Hypothalamus (tissue), 51 donors: Measurements from ENCODE around the gene BMPER.

ENCODE experiments used
- DNase-seq, 51 donors: peaks; one replicate each; lab custom pipeline; 2025; lab: John Stamatoyannopoulos, UW

The BMPER gene

DNA sequence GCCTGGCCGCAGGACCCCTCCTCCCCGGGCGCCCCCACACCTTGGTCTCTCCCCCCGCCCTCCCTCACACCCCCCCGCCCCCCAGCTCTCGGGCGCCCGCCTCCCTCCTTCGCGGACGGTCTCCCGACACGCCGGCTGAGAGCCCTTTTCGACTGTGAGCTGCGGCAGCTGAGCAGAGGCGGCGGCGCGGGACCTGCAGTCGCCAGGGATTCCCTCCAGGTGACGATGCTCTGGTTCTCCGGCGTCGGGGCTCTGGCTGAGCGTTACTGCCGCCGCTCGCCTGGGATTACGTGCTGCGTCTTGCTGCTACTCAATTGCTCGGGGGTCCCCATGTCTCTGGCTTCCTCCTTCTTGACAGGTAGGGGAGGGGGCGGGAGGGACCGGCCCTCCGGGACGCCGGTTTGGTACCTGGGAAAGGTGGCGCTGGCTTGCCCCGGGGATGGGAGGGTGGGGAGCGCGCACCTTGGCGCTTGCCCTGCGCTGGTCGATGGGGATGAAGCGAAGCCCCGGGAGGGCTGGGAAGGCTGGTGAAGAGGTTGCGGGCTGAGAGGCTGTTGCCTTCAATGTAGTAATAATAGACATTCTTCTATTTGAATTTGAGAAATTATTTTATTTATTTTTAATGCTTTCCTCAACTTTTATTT is at the start of gene BMPER:
BMPER (plus strand) TSS at position 151 of the 644 bp plus-strand sequence; CDS start at position 226, 75 bp downstream.
- DNase-seq: peak in 22 of 51 donors; percentile 4 to 50 (median 20)

DNA sequence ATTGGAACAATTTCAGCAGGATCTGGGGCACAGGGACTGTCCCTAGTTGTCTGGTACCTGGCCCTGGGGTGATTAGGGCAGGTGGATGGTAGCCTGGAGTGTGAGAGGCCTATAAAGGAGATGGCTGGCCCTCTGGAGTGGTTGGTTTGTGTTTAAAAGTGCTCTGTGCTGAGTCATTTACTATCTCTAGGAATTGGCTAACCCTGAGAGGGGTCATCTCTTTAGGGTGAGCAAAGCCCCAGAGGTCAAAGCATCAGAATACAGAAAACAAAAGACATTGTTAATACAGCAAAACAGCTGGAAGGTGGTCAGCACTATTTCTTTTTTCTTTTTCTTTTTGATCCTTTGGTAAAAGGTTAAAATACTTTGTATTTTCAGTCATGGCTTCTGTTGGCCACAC is 43.4 kb upstream of the BMPER start:
- no peak for DNase-seq

DNA sequence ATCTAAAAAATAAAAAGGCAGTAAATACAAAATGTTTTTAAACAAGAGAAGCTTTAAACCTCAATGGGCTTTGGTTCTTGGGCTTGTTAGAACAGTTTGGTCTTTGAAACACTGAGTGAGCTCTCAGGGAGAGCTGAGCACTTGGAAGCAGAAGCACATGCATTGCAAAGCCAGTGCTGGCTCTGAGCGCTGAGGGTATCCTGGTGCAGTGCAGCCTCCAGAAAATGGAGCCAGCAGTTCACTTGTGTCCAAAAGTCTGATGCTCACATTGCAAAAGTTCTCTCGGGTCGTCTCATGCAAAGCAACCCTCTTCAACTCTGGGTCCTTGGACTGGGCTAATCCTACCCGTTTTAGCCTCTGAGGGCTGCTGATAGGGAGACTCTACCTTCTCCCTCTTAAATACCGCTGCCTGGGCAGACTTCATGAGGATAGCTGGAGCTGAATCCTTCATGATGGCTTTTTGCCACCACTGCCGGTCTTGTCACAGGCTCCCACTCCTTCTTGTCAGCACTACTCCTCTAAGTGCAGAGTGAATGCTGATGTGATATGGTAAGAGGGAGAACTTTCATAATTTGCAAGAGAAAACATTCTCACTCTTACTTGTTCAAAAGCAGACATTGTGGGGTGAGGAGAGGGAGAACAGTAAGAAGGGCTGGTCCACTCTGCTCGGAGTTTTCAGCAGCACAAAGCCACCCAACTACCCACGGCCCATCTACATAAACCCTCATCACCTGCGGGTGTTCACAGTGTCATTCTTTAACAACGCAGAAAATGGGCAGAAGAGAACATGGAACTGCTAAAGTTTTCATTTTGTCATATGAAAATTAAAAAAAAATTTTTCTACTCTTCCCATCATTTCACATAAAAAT is 42.2 kb upstream of the BMPER start:
- DNase-seq: peak in 27 of 51 donors; percentile 1 to 57 (median 19)

DNA sequence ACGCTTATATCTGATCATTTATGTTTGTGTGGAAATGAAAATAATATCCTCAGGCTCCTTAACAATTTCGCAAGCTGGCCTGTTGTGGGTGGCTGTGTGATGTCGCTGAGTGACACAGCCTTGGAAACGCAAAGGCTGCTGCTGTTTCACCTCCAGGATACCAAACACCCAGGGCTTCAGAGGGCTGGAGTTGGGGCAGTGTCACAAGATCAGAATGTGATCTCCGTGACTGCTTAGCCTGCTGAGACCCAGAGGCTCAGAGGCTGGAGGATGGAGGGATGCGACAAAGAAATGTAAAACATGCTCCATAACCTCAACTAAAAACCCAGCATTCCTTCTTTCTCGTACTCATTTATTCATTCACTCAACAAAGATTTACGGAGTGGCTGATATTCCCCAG is 37.2 kb upstream of the BMPER start:
- DNase-seq: no peak

DNA sequence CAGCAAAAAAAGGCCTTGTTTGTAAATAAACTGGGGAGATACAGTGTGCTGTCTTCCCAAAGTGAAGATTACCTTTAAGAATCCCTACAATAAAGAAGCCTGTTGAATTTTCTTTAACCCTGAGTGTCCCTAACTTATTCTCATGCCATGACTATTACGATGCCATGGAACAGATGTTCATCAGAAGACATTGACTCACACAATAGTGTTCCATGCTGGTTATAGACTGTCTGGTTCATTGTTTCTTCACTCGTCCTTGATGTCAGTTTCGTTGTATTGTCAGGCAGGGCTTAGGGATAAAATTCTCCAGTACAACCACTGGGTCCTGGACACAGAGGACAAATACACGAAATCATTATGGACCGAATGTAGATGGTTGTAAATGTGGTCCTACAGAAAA is 36.2 kb upstream of the BMPER start:
- no peak for DNase-seq

DNA sequence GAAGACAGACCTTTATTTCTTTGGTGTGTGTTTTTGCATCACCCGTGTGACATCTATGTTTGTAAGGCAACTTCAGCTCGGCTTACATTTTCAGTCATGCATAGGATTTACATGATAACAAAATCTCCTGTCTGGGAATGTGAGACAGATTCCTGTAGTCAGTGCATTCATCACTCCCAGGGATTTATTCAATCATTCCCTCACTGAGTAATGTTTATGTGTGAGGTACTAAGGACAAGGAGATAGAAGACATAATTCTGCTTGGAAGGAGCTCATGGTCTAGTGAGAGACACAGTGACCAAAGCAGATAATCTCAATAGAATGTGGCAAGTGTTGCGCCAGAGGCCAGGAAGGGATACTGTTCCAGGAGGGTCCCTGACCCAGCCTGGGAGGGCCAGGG is 35.2 kb upstream of the BMPER start:
- DNase-seq: no peak

DNA sequence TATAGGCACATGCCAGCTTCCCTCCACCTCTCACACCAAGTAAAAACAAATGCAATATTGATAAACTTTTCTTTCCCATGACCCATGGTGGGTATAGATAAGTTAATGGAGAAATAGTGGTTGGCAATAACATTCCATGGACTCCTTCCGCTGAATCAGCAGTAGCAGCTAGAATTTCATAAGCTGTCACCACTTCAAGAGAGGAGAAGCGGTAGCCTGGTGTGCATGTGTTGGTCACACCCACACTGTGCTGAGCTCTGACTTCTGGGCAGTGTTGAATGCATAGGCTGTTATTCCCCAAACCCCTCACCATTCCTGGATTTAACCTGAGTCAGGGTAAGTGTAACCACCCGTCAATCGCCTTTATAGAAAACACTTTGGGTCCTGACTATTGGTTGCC is 32.5 kb upstream of the BMPER start:
- no peak for DNase-seq

DNA sequence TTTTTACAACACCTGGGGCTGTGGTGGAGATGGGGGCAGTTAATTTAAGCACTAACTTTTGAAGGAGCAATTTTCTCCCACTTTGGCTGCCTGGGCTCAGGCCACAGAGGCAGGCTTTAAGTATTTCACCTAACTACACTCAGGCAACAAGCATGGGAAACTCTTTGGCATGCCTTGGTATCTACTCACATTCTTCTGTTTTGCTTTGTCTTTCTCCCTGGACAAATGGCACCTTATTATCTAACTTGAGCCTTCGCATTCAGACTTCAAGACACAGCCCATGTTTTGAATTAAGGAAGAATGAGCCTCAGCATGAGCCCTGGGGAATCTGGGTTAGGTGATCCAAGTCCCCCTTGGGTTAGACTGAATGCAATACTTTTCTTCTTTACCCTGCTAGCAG is 31.8 kb upstream of the BMPER start:
- no peak for DNase-seq

DNA sequence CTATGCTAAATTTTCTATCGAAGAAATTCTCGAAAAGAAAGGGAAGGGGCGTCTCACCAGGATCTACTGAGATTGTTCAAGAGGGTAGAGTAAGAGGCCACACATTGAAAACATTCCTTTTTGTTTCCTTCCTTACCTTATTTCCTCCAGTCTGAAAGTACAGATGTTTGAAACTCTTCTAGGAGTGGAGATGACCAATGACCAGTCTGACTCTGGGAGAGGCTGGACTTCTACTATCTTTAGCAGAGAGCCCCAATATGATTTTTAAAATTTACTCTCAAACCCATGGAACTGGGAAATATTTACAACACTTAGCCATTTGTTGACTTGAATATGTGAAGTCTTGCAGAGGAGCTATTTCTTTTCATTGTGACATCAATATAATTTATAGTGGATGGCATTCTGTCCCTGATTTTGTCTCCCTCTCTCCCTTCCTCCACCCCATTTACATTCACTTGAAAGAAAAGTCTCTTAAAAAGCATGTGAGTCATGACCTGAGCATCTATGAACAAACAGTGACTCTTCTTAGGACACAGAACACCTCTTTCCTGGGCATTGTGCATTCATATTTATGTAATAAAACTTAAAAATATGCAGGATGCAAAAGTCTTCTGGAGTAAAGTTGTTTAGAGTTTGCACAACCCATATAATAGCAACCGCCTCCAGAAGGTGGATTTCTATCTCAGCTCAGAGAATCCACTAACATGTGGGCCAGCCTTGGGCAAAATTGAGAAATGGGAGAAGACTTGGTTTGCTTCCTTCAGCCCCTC is 31.2 kb upstream of the BMPER start:
- no peak for DNase-seq

DNA sequence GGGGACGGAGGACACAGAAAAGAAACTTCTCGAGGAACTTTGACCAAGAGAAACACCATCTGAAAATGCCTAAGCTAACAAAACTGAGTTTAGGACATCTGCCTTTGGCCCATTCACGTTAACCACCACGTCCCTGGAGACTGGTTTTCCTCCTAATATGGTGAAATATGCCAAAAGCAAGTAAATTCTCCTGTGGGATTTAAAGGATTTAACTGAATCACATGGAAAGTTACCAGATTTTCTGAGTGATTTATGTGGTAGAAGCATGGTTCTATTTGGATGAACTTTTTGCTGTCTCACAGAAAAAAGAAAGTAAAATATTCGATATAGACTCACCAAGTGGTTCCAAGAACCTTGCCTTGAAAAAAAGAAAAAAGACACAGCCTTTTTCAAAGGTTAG is 30.4 kb upstream of the BMPER start:
- no peak for DNase-seq

DNA sequence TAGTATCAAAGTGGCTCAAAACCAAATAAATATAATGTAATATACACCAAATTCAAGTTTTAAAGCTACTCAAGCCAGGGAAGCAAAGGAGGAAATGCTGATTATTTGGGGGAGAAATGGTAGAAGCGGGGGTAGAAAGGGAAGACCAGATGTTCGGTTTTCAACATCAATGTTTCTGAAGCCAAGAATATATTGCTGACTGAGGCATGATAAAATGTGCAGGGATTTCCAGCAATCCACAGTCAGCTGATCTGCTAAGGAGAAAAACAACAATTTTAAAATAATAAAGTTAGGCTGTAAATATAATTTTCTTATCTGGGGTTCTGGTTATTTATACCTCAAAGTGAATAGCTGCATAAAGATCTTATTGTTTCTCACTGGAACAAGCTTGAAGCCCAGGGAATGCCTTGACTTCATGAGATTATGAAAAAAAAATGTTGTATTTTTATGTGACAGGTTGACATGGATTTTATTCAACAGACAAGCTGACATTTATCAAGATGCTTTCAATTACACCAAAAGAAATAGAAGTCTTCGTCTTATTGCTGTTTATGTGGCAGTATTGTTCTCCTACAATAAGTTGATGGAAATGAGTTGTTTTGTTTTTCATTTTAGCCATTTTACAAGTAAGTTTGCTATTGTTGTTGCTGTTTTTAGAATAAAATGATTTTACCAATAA is 28.6 kb upstream of the BMPER start:
- no peak for DNase-seq

DNA sequence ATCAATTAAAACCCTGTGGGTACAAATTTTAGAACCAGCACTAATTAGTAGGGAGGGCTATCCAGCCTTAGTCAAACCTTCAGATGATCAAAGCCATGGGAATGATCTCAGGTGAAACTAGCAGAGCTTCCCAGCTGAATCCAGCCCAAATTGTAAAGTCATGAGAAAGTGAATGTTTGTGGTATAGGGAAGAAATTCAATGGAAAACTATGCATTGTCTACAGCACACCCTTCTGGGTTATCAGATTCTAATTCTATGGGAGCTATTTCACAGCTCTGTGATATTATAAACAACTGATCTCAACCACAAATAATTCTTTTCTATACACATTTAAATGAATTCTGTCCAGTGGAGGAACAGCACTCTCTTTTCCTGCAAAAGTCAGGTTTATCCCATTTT is 24.6 kb upstream of the BMPER start:
- no peak for DNase-seq

DNA sequence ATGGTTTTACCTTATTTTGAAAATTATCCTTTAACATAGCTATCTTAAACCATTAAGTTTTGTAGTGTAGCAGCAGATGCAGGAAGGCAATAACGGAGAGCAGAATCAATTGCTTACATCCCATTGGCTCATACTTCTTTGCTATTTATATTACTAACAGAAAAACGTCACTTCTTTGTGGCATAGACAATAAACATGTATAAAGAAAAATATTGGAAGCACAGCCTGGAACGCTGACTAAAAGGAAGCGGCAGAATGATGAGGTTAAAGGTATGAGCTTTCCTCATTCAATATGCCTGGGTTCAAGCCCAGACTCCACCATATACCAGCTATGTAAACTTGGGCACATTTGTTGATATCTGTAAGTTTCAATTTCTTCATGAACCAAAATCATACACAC is 24.0 kb upstream of the BMPER start:
- DNase-seq: no peak

DNA sequence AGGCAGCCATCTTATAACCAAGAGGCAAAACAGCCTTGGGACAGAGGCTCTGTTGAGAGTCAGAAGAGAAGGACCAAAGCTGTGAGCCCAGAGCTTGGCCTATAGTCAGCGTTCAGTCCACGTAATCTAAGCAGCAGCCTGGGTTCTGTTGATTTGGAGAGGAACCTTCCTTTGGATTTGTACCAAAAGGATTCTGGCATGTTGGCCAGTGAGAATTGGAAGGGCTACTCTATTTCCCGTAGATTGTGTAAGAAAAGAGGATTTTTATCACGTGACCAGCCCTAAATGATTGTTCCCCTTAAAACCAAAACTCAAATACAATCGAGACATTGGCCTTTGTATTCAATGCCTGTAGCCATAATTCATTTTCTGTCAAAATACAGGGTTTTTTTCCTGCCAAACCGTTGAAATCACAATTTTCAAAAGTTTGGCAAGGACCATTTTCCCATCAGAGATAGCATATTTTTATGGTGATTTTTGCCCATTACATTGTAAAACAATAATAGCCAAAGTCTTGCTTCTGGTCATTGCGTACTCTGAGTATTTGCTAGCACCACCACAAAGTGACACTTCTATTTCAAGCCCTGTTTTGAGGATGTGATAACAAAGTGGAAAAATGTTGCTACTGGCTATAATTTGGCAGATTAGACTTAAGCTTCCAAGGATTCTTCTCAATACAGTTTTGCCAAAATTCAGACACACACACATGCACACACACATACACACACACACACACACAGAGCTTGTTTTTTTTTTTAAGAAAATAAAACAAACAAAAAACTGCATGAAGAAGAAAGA is 23.1 kb upstream of the BMPER start:
- DNase-seq: no peak

DNA sequence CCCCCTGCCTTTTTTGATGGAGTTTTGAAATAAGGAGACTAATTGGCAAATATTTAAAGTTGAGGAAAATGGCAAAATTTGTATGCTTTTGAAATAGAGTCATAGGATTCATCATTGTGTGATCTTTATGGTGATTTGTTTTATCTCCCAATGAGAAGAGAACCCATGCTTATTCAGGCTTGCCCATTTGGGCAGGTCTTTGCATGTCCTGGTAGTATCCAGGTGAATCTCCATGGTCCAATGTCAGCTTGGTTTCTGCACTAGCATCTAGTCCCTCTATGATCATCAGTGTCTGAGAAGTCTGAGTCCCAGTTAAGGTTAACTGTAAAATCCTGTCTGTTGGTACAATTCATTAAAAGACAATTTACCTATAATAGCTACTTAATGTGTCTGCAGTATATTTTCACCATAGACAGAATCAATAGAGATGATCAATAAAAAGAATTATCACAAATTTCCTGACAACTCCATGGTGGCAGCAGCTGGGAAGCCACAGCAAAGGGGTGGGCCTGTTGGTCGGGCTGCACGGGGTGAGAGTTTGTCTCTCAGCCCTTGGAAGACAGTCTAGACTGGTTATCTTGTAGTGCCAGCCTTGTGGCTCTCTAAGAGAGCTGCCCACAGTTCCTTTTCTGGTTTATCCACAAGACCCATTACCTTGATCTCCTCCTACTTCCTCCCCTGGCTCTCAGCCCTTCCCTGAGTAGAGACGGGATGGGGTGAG is 22.2 kb upstream of the BMPER start:
- no peak for DNase-seq

DNA sequence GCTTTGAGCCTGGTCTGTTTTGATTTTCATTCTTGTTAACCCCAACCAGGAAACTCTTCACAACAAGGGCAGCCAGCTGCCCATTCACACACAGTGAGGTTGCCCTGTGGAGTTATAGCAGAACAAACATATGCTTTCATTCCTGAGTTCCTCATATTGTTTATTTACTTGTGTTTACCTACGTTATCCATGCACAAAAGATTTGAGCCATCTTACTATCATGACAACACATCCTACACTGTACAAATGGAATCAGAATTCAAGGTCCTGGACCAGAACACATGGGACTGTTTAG is 21.7 kb upstream of the BMPER start:
- DNase-seq: no peak

DNA sequence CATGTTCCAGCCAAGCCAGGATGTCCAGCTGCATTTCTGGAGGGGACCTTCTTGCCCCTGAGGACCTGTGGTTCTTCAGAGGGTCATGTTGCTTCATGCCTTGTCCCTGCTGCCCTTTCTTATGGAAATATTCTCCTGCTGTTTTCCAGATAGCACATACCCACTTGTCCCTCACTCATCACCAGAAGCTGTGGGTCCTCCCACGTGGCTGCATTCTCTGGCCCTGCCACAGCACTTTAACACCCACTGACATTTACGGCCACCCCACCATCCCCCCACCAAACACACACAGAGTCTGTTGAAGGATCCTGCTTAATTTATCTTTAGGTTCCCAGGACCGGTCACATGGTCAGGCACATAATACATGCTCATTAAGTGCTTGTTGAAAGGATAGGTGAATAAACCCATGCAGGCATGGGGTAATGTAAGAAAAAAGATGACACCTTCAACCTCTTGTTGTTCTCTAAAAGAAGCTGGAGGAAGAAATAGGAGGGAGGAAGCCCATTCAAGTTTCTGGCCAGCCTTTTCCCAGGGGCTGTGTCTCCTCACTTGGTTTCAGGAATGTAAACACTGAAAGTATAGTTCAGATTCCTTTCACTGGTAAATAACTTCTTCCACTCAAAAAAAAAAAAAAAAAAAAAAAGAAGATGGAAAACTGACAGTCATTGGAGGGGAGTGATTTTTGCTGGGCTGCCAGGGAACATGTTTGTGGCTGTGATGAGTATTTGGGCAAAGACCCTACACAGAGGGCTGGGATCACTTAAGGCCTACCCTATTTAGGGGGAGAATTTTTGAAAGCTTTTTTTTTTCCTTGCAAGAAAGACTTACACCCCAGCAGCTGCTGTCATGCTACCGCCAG is 19.8 kb upstream of the BMPER start:
- no peak for DNase-seq

DNA sequence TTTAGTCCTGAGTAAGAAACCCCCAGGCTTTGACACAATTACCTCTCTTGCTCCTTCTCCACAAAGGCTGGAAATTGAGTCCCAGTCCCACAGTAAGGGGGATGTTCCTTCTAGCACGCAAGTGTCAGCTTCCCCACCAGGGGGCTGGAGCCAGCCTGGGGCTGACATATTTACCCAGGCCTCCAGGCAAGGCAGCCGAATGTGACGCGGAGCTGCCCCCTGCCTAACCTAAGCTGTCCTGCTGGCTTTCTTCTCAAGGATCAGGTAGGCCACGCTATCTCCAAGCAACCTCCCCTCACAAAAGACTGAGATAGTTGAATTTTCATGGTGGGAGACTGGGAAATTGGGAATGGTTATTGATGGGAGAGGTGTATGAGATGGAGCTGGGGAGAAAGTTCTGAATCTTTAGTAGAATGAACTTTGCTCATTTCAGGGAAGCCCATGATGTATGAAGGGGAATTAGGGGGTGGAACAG is 19.2 kb upstream of the BMPER start:
- DNase-seq: no peak
